HuH-7.5 (cell line): ENCODE measurements around the gene MOCS1.

Source experiments
- DNase-seq: peaks from one replicate; pipeline ENCODE4 v3.0.0; 2011; ENCODE audit warnings: low spot score

MOCS1 gene

DNA sequence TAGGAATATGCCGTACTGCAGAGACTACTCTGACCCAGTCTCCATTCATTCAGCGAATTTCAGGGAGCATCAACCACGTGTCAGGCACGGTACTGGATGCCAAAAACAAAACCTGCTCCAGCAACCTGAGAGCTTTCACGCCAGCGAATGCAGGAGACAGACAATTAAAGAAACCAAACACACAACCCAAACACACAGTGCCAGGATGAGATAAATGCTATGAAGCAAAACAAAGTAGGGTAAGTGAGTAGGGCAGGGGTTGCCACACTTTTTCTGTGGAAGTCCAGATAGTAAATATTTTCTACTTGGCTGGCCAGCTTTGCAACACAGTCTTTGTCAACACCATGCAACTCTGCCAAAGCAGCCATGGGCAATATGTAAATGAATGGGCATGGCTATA, 10.0 kb downstream of the MOCS1 start:
- DNase-seq = no peak

DNA sequence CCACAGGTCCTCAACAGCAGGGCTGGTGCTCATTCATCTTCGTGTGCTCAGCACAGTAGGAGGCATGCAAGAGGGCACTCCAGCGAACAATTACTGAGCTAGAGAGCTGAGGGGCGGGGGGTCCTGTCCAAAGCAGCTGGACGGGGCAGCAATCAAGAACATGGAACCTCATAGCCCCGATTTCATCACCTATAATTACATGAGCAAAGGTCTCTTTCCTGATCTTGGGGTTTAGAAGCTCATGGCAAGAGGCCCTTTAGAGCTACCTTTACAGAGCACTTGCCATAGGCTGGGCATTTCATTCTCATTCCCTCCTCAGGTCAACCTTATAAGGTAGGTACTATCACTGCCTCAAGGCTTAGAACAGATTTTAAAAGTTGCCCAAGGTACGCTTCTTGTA, 10.4 kb downstream of the MOCS1 start:
- no peak for DNase-seq

DNA sequence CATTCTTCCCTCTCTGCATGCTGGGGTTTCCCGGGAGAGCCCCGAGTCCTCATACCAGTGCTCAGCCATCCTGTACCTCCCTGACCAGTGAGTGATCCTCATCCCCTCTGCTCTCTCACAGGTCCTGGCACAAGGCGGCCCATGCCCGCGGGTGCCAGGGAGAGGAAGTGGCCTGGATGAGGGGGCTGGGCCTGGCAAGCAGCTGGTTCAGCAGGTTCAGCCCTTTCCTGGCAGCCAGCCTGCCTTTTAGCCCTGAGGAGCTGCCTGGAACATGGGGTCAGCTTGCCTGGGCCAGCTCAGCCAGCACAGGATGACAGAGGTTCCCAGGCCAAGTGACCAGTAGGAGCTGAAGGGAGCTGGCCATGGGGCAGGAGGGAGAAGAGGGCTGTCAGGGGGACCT, 10.9 kb downstream of the MOCS1 start:
- DNase-seq = no peak

DNA sequence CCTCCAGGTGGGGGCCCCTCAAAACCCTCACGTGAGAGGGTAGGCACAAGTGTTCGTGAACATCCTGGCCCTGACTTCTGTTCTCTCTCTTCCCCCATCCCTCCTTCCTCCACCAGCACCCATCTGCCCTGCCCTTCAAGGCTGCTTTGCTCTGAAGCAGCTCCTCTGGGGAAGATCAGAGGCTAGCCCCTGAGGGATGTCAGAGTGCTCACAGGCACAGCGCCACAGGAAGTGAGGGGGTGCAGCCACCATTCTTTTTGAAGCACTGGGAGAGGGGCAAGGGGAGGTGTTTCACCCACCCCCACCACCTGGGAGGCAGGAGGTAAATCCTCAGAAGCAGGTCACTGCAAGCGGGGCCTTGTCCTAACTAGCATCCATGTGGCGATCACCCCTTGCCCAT, 11.4 kb downstream of the MOCS1 start:
- DNase-seq = no peak

DNA sequence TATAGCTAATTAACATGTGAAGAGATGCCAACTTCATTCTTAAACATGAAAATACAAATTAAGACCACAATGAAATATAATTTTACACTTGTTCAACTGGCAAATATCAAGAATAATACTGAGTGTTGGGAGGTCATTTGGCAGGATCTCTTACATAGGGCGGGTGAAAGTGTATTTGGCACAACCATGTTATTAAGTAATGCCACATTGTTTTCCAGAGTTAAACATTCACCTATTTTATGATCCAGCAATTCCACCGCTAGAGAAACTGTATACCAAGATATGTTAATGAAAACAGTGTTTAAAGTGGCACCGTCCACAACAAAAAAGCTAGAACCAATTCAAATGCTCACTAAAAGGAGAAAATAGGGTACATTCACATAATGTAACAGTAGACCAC, 14.1 kb downstream of the MOCS1 start:
- no peak for DNase-seq

DNA sequence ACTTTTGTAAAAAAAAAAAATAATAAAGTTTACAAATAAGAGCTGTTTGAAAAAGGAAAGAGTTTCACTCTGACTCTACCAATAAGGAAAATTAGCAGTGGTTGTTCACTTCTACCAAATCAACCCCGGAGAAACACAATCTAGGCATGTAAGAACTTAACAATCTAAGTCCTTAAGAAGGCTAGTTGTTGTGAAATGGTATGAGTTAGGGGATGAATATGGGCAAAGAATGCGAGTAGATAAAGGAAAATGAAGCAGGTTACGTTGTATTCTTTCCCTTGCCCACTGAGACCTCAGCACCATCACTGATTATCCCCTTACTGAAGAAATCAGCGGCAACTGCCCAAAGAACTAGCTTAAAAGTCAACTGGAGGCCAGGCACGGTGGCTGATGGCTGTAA, 15.4 kb downstream of the MOCS1 start:
- DNase-seq = no peak

DNA sequence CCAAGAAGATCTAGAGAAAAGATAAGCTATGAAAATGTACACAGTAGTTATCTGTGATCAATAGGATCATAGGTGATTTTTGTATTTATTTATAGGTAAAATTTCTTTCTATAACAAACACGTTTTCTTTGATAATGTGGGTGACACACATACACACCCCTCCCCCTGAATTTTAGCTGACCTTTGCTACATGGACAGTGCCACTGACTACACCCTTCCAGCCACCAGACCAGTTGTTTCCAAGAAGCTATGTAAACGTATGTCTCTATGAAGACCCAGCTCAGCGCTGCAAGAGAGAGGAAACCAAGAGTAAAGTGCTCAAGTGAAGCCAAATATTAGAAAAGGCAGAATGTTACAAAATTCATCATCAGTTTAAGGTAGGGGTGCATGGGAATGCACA, 16.3 kb downstream of the MOCS1 start:
- DNase-seq = no peak

DNA sequence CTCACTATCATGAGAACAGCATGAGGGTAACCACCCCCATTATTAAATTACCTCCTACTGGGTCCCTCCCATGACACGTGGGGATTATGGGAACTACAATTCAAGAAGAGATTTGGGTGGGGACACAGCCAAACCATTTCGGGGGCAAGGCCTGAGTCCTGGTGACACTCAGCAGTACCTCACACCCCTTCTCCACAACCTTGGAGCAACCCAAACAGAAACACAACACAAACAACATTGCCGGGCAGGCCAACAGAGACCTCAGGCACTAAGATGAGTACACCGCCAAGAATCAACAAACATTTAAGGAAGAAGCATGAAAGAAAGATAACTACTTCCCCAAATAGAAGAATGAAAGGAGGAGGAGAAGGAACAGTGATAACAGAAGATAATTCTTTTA, 16.9 kb downstream of the MOCS1 start:
- no peak for DNase-seq

DNA sequence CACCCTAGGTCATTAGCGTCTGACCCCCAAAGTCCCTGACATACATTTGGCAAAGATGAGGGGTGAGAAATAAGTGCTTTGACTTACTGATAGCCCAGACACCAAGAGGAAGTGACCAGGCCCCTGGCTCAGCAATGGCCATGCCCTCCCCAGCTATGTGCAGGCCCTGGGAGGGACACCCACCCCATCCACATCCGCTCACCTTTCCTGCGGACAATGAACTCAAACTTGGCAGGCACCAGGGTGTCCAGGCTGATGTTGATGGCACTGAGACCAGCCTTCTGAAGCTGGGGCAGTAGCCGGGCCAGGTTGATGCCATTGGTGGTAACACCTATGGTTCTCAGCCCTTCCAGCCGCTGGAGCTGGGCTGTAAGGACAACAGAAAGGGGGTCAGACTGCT, 18.4 kb downstream of the MOCS1 start:
- DNase-seq = no peak

DNA sequence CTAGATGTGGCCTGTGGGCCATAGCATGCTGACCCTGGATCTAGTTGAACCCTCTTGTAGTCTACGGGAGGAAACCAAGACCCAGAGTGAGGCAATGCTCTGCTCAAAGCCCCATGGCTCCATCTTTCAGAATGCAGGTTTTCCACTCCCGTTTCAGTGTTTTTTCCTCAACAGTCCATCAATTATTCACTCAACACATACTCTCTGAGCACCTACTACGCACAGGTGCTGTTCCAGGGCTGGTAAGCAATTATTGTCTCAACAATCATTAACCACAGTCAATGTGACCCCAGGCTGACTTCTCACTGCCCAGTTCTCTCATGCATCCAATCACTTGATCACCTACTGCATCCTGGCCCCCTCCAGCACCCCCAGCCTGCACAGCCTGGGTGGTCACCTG, 20.0 kb downstream of the MOCS1 start:
- DNase-seq = no peak

DNA sequence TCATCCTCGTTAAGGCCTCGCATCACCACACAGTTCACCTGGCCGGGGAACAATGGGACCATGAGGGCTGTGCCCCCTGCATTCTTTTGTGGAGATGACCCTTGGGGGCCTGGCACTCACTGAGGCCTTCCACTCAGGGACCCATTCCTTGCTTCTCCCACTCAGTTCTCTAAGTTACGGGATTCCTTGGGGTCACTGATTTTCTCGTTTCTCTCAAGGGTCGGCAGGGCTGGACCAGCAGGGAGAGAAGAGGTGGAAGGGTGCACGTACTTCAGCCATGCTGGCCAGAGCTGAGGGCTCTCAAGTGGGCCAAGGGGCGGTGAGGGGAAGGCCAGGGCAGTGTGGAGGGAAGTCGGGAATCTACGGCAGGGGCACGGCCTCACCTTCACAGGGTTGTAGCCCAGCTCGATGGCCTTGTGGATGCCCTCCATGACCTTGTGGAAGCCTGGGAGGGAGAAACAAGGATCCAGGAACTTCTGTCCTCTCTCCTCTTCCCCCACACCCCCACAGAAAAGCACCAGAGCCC, 20.8 kb downstream of the MOCS1 start:
- DNase-seq = no peak

DNA sequence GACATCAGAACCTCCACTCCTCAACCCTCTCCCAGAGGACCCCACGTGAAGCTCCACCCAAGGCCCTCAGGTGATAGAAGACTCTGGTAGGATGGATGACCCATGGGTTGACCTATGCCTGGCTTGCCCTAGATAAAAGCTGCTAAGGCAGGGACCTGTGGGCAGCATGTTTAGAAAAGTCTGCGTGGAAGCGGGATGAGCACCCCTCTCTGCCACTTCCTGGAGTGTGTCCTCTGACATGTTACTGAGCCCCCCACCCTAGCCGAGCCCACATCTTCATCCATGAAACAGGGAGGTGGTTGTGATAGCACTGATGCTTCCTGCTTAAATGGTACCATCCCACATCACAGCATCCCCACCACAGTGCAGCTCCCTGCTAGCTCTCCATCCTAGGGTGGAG, 21.8 kb downstream of the MOCS1 start:
- DNase-seq = no peak

DNA sequence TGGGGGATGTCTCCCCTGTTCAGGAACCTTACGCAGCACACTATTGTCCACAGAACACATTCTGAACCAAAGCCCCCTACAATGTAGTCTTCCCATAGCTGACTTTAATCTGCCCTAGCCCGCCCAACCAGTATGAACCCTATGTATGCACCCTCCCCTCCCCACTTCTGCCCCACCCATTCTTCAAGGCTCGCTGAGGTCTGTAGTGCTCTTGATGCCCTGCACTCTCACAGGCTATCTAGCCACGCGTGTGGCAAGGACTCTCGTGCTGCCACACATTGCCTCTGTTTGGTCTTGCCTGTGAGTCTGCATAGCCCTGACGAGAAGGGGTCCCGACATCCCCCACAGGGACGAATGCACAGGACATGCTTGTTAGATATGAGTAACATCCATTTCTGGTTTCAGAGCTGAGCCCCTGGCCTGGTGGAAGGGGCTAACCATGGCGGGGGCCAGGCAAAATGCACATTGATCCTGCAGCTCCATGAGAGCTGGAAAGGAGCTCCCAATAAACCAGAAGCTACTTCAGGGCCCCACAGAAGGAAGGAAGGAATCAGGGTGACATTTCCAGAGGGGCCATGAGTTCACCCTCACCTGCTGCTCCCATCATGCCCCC, 22.6 kb downstream of the MOCS1 start:
- no peak for DNase-seq

DNA sequence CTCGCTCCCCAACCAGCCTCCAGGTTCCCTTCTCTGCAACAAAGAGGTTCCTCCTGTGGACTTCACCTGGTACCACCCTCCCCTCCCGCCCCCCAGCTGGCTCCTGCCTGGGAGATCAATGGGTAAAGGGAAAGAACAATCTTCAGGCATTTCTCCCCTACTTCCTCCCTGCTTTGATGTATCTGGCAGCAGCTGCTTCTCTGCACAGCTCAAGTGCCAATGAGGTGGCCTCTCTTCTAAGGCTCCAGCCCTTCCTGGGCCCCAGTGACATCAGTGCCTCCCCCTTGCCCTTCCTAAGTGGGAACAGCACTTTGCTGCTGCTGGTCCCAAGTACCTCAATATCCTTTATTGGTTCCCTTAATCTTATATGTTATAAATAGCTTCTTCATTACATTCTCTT, 23.5 kb downstream of the MOCS1 start:
- no peak for DNase-seq

DNA sequence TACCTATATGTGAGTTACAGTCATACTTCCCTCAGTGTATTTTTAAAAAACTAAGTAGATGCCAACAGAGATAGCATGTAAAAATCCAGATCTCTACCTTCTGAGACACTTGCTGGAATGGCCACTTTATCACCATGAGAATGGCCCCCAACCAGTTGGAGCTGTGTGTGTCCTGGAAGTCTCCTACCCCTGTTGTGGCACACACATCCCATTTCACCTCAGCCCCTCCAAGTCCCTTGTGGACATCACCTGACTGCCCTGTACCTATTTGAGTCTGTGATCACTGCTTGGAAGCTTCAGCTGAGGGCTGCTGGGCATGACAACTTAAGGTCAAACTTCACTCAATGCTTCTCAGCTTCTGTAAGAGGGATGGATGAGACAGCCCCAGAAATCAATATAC, 24.1 kb downstream of the MOCS1 start:
- DNase-seq = no peak

DNA sequence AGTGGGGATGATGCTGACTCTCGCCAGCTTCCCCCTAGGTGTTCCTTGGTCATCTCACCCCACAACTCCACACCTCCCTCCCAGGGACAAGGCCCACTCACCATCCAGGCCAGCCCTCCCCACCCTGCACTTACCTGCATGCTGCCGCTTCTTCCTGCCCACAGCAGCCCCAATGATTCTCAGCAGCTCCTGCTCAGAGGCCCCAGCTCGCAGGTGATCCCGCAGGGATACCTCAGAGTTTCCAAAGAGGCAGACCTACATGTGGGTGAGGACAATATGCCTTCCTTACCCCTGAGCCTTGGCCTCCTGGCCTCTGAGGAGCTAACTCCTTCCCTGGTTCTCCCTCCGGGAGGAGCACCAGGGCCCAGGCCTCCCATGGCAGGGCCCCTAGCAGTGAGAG, 24.6 kb downstream of the MOCS1 start:
- DNase-seq = no peak

DNA sequence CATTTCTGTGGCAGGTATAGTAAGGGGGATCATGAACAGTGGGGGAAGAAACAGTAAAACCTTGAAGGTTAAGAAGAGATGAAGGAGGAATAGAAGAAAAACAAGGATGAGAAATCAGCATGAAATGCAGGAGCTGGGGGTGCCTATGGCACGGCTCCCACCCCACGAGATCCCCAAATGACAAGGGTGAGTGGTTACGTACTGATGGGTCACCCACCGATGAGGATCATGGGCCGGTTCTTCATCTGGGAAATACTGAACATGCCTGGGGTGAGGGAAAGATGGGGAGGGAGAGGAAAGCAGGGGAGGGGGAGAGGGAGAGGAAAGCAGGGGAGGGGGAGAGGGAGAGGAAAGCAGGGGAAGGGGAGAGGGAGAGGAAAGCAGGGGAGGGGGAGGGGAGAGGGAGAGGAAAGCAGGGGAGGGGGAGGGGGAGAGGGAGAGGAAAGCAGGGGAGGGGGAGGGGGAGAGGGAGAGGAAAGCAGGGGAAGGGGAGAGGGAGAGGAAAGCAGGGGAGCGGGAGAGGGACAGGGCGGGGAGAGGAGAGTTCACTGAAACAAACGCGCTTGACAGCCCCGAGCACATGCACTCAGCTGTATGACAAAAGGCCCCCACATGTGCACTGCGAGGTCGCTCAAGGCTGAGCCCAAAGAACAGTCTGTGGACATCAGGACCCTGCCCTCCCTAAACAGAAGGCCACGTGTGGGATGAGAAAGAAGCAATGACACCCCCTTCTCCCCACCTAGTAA, 25.3 kb downstream of the MOCS1 start:
- DNase-seq = no peak

DNA sequence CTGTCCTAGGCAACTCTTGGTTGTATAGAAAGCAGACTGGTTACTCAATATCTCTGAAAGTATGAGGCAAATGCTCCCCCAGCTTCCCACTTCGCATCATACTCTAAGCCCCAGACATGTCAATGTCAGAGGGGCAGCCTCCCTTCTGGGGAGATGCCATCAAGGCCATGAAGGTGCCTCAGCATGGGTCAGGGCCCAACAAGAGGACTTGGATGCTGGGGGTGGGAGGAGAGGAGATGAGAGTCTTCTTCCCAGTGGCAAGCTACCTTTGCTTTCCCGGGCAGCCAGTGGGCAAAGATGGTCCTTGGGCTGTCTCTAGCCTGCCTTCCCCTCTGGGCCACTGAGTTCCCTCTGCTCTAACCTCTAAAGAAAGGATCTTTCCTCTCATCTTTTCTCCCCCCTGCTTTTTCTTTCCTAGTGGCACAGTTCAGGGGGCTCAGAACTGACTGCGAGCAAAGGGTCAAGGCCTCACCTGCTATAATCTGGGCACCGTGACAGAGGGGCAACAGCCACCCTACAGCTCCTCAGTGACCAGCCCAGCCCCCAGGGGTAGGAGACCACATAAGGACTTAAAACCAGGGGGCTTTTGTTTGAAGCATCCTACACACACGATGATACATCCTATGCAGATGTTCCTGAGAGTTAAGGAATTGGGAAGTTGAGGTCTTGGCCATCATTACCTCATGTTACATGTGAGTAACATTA, 26.2 kb downstream of the MOCS1 start:
- DNase-seq = no peak

DNA sequence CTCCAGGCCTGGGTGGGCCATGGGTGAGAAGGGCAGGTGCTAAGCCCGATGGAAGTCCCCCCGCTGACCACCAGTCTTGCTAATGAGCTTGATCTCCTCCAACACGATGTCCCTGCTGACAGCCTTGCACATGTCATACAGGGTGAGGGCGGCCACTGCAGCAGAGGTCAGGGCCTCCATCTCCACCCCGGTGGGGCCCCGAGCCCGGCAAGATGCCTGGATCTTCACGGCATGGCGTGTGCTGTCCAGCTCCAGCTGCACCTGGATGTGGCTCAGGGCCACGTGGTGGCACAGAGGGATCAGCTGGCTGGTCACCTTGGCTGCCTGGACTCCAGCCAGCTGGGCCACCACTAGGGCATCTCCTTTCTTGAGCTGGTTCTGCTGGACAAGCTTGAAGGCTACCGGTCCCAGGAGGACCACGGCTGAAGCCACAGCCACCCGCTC, 27.9 kb downstream of the MOCS1 start:
- DNase-seq = no peak

DNA sequence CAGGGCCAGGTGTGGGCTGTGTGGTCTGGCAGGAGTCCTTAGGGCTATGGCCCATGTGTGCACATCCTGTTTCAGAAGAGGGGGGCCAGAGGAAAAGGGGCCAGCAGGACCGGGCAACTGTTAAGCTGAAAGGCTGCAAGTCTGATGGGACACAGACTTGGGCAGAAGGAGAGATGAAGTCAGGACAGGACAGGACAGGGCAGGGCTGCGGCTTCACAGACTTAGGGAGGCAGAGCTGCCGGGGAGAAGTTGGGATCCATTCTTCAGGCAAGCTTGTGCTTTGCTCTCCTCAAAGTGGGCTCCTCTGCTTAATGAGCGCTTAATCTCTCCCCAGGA, 28.7 kb downstream of the MOCS1 start:
- DNase-seq = no peak

DNA sequence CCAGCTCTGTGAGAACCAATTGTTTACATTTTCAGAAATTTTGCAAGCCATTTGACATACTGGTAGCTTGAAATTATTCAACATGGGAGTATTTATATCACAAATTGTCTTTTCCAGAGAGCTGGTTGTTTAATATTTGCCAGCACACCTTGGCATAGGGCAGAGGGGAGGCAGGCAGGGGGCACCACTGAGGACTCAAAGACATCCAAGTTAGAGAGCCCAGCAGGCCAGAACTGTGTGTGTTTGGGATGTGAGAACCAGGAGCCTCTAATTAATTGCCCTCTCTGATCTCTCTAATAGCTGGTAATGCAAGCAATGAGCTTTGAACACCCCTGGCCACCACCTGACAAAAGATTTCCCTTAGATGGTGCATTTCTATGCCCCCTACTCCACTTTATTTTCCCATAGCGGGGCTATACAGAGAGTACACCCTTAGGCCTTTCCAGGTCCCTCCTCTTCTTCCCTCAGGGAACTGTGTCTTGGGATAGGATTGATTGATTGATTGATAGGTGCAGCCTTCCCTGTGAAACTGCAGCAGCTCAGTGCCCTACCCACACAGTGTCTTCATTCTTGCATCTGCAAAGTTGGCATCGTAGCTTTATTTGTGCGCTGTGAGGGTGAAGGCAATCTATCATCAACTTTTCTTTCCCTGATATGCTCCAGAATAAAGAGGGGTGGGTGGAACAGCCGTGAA, 29.2 kb downstream of the MOCS1 start:
- DNase-seq = no peak

DNA sequence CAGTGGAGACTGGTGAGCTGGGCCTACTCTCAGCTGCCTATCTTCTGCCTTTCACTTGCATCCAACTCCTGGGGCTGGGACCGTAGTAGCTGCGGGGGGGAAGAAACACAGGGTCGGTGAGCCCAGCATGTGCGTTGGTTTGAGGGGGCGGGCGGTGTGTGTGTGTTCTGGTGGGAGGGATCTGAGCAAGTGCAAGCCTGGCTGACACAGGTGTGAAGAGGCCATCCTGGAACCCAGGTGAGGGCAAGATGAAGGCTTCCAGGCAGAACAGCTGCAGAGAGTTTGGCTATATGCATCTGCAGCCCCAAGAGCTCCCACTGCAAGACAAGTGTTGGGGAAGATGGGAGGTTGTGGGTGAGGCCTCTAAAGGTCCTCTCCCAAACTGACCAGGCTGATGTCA, 30.6 kb downstream of the MOCS1 start:
- no peak for DNase-seq
